ENCODE measurements around the gene TENT5A.

Gene TENT5A

GRCh38 chr6:81770381-81770780, 17.9 kb upstream of the TENT5A start:
- DNase-seq, result no peak

- no peak for DNase-seq
These were observed 17.3 kb upstream of the TENT5A start for GRCh38 chr6:81769824-81770223.

GRCh38 chr6:81768150-81768942, 15.9 kb upstream of the TENT5A start:
- no peak for DNase-seq

- DNase-seq, result no peak
These were observed 14.8 kb upstream of the TENT5A start for GRCh38 chr6:81767163-81767891.

- no peak for DNase-seq
These were observed 14.1 kb upstream of the TENT5A start for GRCh38 chr6:81766482-81767069.

GRCh38 chr6:81764531-81764930, 12.1 kb upstream of the TENT5A start:
- DNase-seq, result no peak

GRCh38 chr6:81763968-81764367, 11.5 kb upstream of the TENT5A start:
- no peak for DNase-seq

GRCh38 chr6:81763051-81763450, 10.6 kb upstream of the TENT5A start:
- peak in 1 of 2 experiments; percentile 16 for DNase-seq

GRCh38 chr6:81762606-81763005, 10.1 kb upstream of the TENT5A start:
- no peak for DNase-seq

- no peak for DNase-seq
These were observed 9.7 kb upstream of the TENT5A start for GRCh38 chr6:81762132-81762531.

- no peak for DNase-seq
These were observed 8.7 kb upstream of the TENT5A start for GRCh38 chr6:81761197-81761596.

- no peak for DNase-seq
These were observed 7.3 kb upstream of the TENT5A start for GRCh38 chr6:81759782-81760181.

- no peak for DNase-seq
These were observed 5.7 kb upstream of the TENT5A start for GRCh38 chr6:81758221-81758620.

GRCh38 chr6:81756690-81757089, 4.2 kb upstream of the TENT5A start:
- no peak for DNase-seq

GRCh38 chr6:81755551-81755950, 3.1 kb upstream of the TENT5A start:
- DNase-seq, result no peak

GRCh38 chr6:81754906-81755305, 2.4 kb upstream of the TENT5A start:
- DNase-seq, result no peak

- DNase-seq, result peak; percentile 67 to 78
These were observed 1.5 kb upstream of the TENT5A start for GRCh38 chr6:81753711-81754577.

GRCh38 chr6:81752921-81753710, 635 bp upstream of the TENT5A start:
- DNase-seq, result peak; percentile 64 to 84

- peak in 1 of 2 experiments; percentile 40 for DNase-seq
These were observed 945 bp downstream of the TENT5A start for GRCh38 chr6:81751388-81752083.

GRCh38 chr6:81750681-81751387, 1.6 kb downstream of the TENT5A start:
- no peak for DNase-seq

GRCh38 chr6:81750200-81750599, 2.3 kb downstream of the TENT5A start:
- no peak for DNase-seq

All from NCI-H524 (cell line).